DND-41 (cell line): ENCODE data around the gene BEST3.

Source experiments
- ATAC-seq: fragments of 200-7000 bp; cut with Tn5 transposase; 3 replicates; pipeline ENCODE4 v1.9.1; 2021; ENCODE audit warnings: low read depth; ENCODE audit not compliant: insufficient read depth
- DNase-seq: peaks from one replicate; pipeline ENCODE4 v3.0.0-alpha.2; 2020
- H2AFZ ChIP-seq: 2 replicates; pipeline ENCODE4 v1.6.0; 2012; ENCODE audit warnings: low read depth, low read length
- H3K27ac ChIP-seq: 2 replicates; pipeline ENCODE4 v1.5.1; 2012; ENCODE audit warnings: low read length, inconsistent platforms
- H3K27me3 ChIP-seq: fragments of 200-600 bp; sonication (generic); 2 replicates; pipeline ENCODE4 v1.6.0; 2012; ENCODE audit warnings: low read length, mild to moderate bottlenecking, inconsistent platforms; ENCODE audit not compliant: insufficient read depth, poor library complexity
- H3K36me3 ChIP-seq: 2 replicates; pipeline ENCODE4 v1.5.1; 2012; ENCODE audit warnings: low read length, inconsistent platforms; ENCODE audit not compliant: insufficient read depth
- H3K4me1 ChIP-seq: 2 replicates; pipeline ENCODE4 v1.5.1; 2012; ENCODE audit warnings: mild to moderate bottlenecking, low read length; ENCODE audit not compliant: insufficient read depth
- H3K4me2 ChIP-seq: 2 replicates; pipeline ENCODE4 v1.6.0; 2012; ENCODE audit warnings: mild to moderate bottlenecking, moderate library complexity, low read length, inconsistent platforms; ENCODE audit not compliant: insufficient read depth
- H3K4me3 ChIP-seq, 2 experiments: fragments of 200-600 bp in 1 of 2; shearing (Covaris generic) in 1 of 2; 2 replicates each; pipeline ENCODE4 v1.5.1; 2012 to 2016; ENCODE audit warnings: inconsistent platforms in 2 of 2, low read length in 2 of 2, mild to moderate bottlenecking in 2 of 2, low read depth in 1 of 2, moderate library complexity in 1 of 2
- H3K79me2 ChIP-seq: 2 replicates; pipeline ENCODE4 v1.6.0; 2012; ENCODE audit warnings: low read length, inconsistent platforms; ENCODE audit not compliant: insufficient read depth
- H3K9ac ChIP-seq: 2 replicates; pipeline ENCODE4 v1.6.0; 2012; ENCODE audit warnings: low read depth, mild to moderate bottlenecking, inconsistent platforms, low read length, moderate library complexity
- H3K9me3 ChIP-seq: 2 replicates; pipeline ENCODE4 v1.5.1; 2012; ENCODE audit warnings: low read length, moderate library complexity, mild to moderate bottlenecking, inconsistent platforms; ENCODE audit not compliant: insufficient read depth, severe bottlenecking
- H4K20me1 ChIP-seq: 2 replicates; pipeline ENCODE4 v1.6.0; 2012; ENCODE audit warnings: low read length; ENCODE audit not compliant: insufficient read depth
- EZH2 ChIP-seq: IDR thresholded peaks from 3 replicates; pipeline ENCODE4 v1.6.1; 2012; ENCODE audit warnings: borderline replicate concordance, low read depth, mild to moderate bottlenecking, moderate library complexity, low read length, inconsistent platforms; ENCODE audit not compliant: severe bottlenecking
- TF ChIP-seq, protein P1 (sequence below): IDR thresholded peaks from 2 replicates; pipeline ENCODE4 v1.5.1; 2012; ENCODE audit warnings: borderline replicate concordance, low read length, moderate library complexity, mild to moderate bottlenecking; ENCODE audit not compliant: poor library complexity, severe bottlenecking; ENCODE audit errors: extremely low read depth

BEST3 gene

DNA sequence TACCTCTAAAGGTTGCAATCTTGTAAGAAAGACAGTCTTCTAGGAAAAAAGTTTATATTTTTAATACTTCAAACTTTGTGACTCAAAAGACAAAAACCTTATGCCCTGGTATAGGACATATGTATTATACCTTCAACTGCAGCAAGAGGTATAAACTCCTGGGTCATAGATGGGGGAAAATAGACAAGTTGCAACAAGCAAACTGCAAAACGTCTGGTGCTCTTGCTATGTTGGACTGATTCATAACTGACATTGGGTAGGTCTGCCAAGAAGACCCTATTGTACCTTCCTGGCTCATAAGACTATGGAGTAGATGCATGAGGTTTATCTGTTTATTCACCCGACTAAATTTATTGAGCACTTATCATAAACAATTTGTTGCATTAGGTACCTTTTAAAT lies 40.9 kb downstream of the BEST3 start:
- Histone ChIP-seq H4K20me1 (no peaks in the 10 kb centered on the region), H3K36me3 (no peaks in the 10 kb centered on the region), H3K27ac (no peak overlapping the region), H3K4me3 (no peak overlapping the region), H2AFZ (no peak overlapping the region), H3K9ac (no peak overlapping the region), H3K4me2 (no peak overlapping the region), H3K79me2 (no peaks in the 10 kb centered on the region), H3K27me3 (peaks cover 8% of the 10 kb centered on the region), H3K9me3 (no peaks in the 10 kb centered on the region), H3K4me1 (no peaks in the 10 kb centered on the region)
- TF ChIP-seq, protein P1, sequence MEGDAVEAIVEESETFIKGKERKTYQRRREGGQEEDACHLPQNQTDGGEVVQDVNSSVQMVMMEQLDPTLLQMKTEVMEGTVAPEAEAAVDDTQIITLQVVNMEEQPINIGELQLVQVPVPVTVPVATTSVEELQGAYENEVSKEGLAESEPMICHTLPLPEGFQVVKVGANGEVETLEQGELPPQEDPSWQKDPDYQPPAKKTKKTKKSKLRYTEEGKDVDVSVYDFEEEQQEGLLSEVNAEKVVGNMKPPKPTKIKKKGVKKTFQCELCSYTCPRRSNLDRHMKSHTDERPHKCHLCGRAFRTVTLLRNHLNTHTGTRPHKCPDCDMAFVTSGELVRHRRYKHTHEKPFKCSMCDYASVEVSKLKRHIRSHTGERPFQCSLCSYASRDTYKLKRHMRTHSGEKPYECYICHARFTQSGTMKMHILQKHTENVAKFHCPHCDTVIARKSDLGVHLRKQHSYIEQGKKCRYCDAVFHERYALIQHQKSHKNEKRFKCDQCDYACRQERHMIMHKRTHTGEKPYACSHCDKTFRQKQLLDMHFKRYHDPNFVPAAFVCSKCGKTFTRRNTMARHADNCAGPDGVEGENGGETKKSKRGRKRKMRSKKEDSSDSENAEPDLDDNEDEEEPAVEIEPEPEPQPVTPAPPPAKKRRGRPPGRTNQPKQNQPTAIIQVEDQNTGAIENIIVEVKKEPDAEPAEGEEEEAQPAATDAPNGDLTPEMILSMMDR, result no peak
- no peak for TF ChIP-seq EZH2
- DNase-seq (no peak), ATAC-seq (no peak)

DNA sequence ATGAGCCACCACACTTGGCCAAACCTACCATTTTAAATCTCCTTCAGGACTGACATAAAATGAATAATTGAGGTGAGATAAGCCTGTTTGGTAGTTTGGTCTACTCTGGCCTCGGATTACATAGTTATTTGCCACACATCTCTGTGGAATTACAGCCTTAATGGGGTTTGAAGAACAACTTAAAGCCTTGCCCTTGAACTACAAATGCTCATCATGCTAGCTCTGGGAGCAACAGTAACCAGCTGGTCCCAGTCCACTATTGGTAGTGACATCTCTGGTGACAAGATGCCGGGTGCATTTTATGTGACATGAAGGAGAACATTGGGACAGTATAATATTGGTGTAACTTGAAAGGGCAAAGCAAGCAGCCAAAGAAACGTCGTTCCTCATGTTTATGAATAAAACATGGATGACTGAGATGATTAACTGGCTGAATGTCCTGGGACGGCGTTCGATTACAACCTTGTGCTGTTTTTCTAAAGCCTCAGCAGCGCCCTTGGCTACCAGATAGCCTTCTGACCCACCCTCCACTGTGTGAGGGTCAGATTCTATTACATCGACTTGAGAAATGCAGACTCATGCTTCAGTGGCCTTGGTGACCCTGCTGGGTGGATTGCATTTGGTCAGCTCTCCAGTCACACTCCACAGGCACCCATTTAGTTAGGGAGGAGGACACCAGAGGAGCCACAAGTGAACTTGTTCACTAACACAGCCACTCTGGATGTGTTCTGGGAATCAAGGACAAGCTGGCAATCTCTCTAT lies 41.5 kb downstream of the BEST3 start:
- H3K79me2 ChIP-seq, result no peaks in the 10 kb centered on the region
- TF ChIP-seq, protein P1, result no peak
- TF ChIP-seq EZH2, result no peak
- H3K27me3 ChIP-seq, result peaks cover 13% of the 10 kb centered on the region
- H3K4me2 ChIP-seq, result no peak overlapping the region
- no peak overlapping the region for H3K9ac ChIP-seq
- H3K4me1 ChIP-seq, result no peaks in the 10 kb centered on the region
- DNase-seq (no peak), ATAC-seq (no peak)
- H3K9me3 ChIP-seq, result no peaks in the 10 kb centered on the region
- H4K20me1 ChIP-seq, result no peaks in the 10 kb centered on the region
- no peak overlapping the region for H2AFZ ChIP-seq
- H3K27ac ChIP-seq, result no peak overlapping the region
- no peaks in the 10 kb centered on the region for H3K36me3 ChIP-seq
- H3K4me3 ChIP-seq, result no peak overlapping the region

DNA sequence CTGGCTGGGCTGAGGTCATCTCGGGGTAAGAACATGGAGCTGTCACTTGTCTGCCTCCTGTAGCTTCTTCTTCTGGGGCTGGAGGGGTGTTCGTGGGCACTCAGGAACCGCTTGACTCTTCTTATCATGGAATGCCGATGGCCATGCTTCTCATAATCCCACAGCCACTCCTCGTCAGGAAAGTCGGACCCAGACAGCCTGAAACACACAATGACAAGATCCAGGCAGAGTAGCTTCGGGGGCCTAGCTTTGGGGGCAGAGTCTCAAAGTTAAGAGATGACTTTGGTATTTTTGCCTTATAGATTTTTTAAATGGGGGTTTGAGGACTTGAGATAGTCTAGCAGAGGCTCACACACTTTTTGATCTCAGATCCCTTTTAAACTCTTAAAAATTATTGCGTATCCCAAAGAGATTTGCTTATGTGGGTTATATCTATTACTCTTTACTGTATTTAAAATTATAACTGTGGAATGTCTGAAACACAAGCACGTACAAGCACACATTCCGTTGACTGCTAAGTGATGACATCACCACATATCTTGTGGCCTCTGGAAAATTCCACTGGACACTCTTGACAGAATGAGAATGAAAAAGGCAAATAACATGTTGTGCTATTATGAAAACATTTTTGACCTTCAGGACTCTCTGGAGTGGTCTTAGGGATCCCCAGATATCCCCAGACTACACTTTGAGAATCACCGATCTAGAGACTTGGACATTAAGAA lies 43.3 kb downstream of the BEST3 start:
- Histone ChIP-seq H4K20me1 (no peaks in the 10 kb centered on the region), H2AFZ (no peak overlapping the region), H3K9ac (no peak overlapping the region), H3K27me3 (peaks cover 15% of the 10 kb centered on the region), H3K4me1 (no peaks in the 10 kb centered on the region), H3K9me3 (no peaks in the 10 kb centered on the region), H3K36me3 (no peaks in the 10 kb centered on the region), H3K4me2 (no peak overlapping the region), H3K4me3 (no peak overlapping the region), H3K79me2 (no peaks in the 10 kb centered on the region), H3K27ac (no peak overlapping the region)
- no peak for TF ChIP-seq EZH2
- TF ChIP-seq, protein P1, result no peak
- DNase-seq (no peak), ATAC-seq (no peak)
